Type B pancreatic cell (in vitro differentiated cells): ENCODE data around the gene CRHR2. TPM values are rescaled to one million over a fixed set of nuclear protein-coding genes. Genes with fewer than 3 reads are reported as not detected.

Source experiments
- DNase-seq: peaks from one replicate; pipeline ENCODE4 v3.0.0; 2021; ENCODE audit warnings: mixed read lengths; ENCODE audit not compliant: unreplicated experiment; ENCODE audit errors: extremely low spot score
- H3K27ac Mint-ChIP-seq: 2 replicates; pipeline ENCODE4 v1.8.0; 2021; ENCODE audit warnings: mild to moderate bottlenecking, mixed read lengths
- H3K27me3 Mint-ChIP-seq: 2 replicates; pipeline ENCODE4 v1.8.0; 2021; ENCODE audit warnings: mixed read lengths
- H3K36me3 Mint-ChIP-seq: 2 replicates; pipeline ENCODE4 v1.8.0; 2021; ENCODE audit warnings: mixed read lengths
- H3K4me1 Mint-ChIP-seq: one replicate; pipeline ENCODE4 v1.8.0; 2021; ENCODE audit warnings: mixed read lengths; ENCODE audit not compliant: unreplicated experiment
- H3K4me3 Mint-ChIP-seq: 2 replicates; pipeline ENCODE4 v1.8.0; 2021; ENCODE audit warnings: mild to moderate bottlenecking, mixed read lengths
- H3K9me3 Mint-ChIP-seq: 2 replicates; pipeline ENCODE4 v1.8.0; 2021; ENCODE audit warnings: mixed read lengths
- total RNA-seq: library from RNA; stranded (reverse); gene quantifications from 2 replicates; pipeline ENCODE4 v1.2.1, GENCODE V29; 2021; ENCODE audit warnings: low replicate concordance
- TF ChIP-seq, protein P1 (sequence below): fragments of 200-600 bp; sonication (generic); conservative IDR thresholded peaks from 2 replicates; pipeline ENCODE4 v1.5.0; 2021; ENCODE audit warnings: antibody characterized with exemption, mild to moderate bottlenecking

CRHR2 gene
- total RNA-seq, 1 donor from 2014 or later, result 0.27 TPM

DNA sequence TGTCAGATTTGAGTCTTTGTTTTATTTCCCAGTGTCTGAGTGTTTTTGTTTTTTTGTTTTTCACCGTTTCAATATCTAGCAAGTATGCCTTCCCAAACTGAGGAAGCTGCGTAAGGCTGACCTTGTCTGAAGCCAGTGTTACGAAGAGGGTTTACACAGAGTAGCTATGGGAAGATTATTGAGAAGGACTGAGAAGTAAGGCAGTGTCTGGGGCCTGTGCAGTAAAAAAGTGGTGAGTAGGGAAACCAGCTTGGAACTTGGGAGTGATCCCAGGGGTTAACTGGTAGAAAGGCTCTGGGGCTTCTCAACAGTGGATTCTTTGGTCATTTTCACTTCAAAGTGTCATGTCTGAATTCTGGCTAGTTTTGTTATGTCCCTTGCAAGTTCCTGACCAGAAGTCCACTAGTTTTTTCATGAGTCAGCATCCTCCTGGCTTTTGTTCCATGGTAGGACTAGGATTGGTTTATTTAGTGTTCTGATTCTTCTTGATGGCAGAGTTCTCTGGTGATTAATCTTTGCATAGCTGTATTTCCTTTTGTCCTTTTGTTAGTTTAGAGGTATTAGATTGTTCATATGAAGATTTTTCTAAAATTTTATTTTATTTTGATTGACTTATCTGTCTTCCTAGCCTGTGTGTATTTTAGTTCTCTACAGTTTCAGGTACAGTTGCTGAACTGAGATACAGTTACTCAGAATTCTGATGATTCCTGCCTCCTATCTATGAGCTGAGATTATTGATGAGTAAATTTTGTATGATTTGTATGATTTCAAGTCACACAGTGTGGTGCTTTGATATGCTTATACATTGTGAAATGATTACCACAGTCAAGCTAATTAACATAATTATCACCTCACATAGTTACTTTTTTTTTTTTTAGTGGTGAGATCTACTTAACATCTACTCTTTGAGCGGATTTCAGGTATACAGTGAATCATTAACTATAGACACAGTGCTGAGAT is 68.6 kb downstream of the CRHR2 start:
- DNase-seq, result no peak
- H3K4me1 Mint-ChIP-seq, result no peaks in the 10 kb centered on the region
- no peak overlapping the region for H3K4me3 Mint-ChIP-seq
- no peaks in the 10 kb centered on the region for H3K27me3 Mint-ChIP-seq
- TF ChIP-seq, protein P1, sequence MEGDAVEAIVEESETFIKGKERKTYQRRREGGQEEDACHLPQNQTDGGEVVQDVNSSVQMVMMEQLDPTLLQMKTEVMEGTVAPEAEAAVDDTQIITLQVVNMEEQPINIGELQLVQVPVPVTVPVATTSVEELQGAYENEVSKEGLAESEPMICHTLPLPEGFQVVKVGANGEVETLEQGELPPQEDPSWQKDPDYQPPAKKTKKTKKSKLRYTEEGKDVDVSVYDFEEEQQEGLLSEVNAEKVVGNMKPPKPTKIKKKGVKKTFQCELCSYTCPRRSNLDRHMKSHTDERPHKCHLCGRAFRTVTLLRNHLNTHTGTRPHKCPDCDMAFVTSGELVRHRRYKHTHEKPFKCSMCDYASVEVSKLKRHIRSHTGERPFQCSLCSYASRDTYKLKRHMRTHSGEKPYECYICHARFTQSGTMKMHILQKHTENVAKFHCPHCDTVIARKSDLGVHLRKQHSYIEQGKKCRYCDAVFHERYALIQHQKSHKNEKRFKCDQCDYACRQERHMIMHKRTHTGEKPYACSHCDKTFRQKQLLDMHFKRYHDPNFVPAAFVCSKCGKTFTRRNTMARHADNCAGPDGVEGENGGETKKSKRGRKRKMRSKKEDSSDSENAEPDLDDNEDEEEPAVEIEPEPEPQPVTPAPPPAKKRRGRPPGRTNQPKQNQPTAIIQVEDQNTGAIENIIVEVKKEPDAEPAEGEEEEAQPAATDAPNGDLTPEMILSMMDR, result no peak
- H3K9me3 Mint-ChIP-seq, result no peaks in the 10 kb centered on the region
- H3K27ac Mint-ChIP-seq, result peak overlapping the region; percentile 4
- peaks cover 44% of the 10 kb centered on the region for H3K36me3 Mint-ChIP-seq

DNA sequence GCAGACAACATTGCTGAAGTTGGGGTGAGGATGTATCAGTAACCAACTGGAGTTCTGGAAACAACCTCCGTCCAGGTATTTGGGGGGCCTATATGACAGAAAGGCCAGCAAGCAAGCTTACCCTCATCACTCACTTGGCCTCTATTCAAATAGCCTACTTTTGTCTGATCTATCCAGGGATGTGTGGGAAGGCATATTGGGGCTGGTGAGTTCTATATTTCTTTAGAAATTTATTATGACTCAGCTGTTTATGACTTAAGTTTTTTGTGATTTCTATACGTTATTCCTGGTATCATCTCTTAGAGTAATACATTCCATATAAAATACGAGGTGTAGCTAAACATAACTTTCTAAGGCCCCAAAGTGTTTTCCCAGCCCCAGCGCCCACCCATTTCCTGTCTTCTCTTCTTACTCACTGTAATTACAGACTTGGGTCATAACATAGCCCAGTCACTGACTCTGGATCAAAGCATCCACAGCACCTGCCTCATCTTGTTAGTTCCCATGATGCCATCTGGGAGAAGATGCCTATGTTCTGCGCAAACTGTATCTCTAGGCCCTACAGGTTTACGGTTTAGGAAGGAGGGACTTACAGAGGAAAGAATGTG is 69.5 kb downstream of the CRHR2 start:
- Mint-ChIP-seq H3K4me3 (no peak overlapping the region), H3K36me3 (peaks cover 52% of the 10 kb centered on the region), H3K9me3 (no peaks in the 10 kb centered on the region), H3K27ac (no peak overlapping the region), H3K27me3 (no peaks in the 10 kb centered on the region), H3K4me1 (no peaks in the 10 kb centered on the region)
- TF ChIP-seq, protein P1, result no peak
- DNase-seq, result no peak

DNA sequence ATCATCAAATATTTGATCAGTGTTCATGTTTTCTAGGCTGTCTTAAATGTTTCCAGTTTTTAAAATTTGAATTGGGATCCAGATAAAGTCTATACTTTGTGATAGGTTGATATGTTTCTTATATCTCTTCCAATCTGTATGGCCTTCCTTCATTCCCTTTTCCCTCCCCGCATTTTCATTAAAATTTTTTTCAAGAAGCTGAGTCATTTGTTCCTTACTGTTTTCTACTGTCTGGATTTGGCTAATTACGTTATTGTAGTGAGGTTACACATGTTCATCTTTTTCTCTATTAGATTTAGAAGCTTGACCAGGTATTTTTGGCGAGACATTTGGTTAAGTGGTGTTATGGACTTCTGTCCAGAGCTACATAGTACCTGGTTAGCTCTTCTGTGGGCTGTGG is 76.4 kb downstream of the CRHR2 start:
- Mint-ChIP-seq H3K27ac (no peak overlapping the region), H3K4me1 (no peaks in the 10 kb centered on the region), H3K4me3 (no peak overlapping the region), H3K27me3 (no peaks in the 10 kb centered on the region), H3K9me3 (no peaks in the 10 kb centered on the region), H3K36me3 (peaks cover 60% of the 10 kb centered on the region)
- TF ChIP-seq, protein P1, result no peak
- DNase-seq, result no peak

DNA sequence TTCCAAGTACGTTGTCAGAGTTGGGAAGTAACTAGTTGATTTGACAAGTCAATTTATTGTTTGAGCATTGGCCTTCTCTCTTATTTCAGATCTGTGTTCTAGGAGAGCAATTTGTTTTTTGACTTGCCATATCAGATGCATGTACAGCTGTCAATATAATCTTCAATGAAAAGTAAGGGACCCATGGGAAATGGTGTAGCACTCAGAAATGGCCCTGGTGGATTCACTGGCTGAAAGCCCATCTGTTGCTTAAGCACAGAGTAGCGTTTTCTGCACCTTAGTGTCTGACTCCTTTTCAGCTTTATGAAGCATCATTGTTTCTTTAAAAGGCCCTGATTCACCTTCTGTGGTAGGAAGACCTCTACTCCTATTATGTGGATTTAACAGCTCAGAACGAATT is 77.4 kb downstream of the CRHR2 start:
- DNase-seq, result no peak
- Mint-ChIP-seq H3K27ac (no peak overlapping the region), H3K4me1 (no peaks in the 10 kb centered on the region), H3K4me3 (no peak overlapping the region), H3K27me3 (no peaks in the 10 kb centered on the region), H3K9me3 (no peaks in the 10 kb centered on the region), H3K36me3 (peaks cover 68% of the 10 kb centered on the region)
- TF ChIP-seq, protein P1, result no peak

Other genes starting within 250 kb of the CRHR2 start
- gene NOD1, start 203.7 kb downstream of the CRHR2 start, total RNA-seq, result 10.9 and 11.4 TPM in 2 replicates
- 72.6 and 105 TPM in 2 replicates for gene GGCT, start 177.6 kb downstream of the CRHR2 start, total RNA-seq
- 111 and 157 TPM in 2 replicates for gene GARS1, start 87.6 kb downstream of the CRHR2 start, total RNA-seq
- gene INMT, start 69.7 kb upstream of the CRHR2 start, total RNA-seq, result not detected in 2 replicates
- gene MINDY4, start 89.0 kb upstream of the CRHR2 start, total RNA-seq, result 5.4 and 8.4 TPM in 2 replicates
- gene AQP1, start 229.4 kb upstream of the CRHR2 start, total RNA-seq, result 1.7 and 6.0 TPM in 2 replicates